Left renal pelvis (tissue), 4 donors: Measurements from ENCODE around the gene CDT1. TPM values are rescaled to one million over a fixed set of nuclear protein-coding genes. Genes with fewer than 3 reads are reported as not detected.
A peak's percentile ranks its signal among the peaks of the same experiment; 100 is the strongest.
"Not testable (repeated sequence)": the region's sequence is repeated elsewhere in the genome, so short reads cannot be mapped to it uniquely, and the experiment has no call there.

Experiments used
- DNase-seq, 4 donors: peaks; one replicate each; pipeline ENCODE4 v3.0.0-alpha.2; 2013; ENCODE audit warnings: low read depth in 4 of 4, low spot score in 3 of 4
- polyA plus RNA-seq, 4 donors: library from polyadenylated mRNA; unstranded; fragments of 120-200 nt; gene quantifications; one replicate each; pipeline ENCODE4 v1.2.1, GENCODE V29; 2013; ENCODE audit not compliant: insufficient read length in 4 of 4

CDT1 gene
- polyA plus RNA-seq, 4 donors = 9.8 to 20.9 (median 12.0) TPM

DNA sequence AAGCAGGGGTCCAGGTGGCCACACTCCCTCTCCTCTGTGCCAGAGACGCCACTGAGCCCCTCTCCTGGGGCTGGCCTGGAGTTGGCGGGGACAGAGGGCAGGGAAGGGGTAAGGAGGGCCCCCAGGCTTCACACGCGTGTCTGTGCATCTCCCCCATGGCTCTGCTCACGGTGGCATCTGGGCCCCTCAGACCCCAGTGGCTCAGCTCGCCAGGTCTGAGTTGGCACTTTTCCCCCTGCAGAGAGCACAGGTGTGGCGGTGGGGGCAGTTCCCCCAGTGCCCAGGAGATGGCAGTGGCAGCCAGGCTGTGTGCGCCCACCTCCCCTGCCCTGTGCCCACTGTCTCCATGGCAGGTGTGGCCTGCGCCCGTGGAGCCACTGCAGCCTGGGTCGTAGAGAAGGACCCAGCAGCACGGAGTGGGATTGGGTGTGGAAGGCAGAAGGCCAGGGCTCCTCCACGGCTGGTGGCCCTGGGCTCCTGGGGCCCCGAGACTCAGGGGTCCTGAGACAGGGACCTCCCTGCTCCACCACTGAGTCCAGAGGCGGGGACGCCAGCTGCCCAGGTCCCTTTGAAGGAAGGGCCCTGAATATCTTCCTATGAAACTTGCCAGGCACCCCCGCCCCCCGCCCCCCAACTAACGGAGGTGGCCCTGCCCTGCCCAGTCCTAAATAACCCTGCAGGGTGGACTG lies 12.5 kb downstream of the CDT1 start:
- no peak for DNase-seq

DNA sequence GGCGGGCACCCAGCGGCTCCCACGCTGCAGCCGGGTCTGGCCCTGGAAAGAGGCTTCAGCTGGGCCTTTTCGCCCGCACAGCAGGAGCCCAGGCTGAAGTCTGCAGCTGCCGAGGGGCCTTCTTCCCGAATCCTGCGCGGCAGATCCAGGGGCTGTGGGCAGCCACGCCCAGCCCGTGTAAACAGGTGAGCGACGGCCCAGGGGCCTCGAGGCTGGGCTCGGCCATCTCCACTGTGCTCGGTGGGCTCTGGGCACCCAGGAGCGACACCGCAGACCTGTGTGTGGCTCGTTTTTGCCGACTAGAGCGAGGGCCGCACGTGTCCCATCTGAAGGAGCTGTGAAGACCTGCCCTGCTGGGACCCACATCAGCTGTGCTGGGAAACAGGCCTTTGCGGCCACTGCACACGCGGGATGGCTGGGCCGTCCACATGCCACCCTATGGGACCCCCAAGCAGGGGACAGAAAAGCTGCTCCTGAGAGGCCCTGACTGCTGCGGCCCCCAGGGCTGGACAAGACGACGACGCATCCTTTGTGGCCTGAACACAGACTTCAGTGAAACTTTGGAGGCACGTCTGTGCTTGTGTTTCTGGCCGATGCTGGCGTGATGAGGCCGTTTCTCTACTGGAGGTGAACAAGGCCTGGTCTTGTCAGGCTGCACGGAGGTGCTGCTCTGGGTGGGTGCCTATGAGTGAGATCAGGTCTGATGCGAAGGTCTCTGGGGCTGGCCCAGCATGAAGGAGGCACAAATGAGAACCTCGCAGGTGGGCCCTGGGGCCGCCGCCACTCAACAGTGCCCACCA lies 13.3 kb downstream of the CDT1 start:
- no peak for DNase-seq

DNA sequence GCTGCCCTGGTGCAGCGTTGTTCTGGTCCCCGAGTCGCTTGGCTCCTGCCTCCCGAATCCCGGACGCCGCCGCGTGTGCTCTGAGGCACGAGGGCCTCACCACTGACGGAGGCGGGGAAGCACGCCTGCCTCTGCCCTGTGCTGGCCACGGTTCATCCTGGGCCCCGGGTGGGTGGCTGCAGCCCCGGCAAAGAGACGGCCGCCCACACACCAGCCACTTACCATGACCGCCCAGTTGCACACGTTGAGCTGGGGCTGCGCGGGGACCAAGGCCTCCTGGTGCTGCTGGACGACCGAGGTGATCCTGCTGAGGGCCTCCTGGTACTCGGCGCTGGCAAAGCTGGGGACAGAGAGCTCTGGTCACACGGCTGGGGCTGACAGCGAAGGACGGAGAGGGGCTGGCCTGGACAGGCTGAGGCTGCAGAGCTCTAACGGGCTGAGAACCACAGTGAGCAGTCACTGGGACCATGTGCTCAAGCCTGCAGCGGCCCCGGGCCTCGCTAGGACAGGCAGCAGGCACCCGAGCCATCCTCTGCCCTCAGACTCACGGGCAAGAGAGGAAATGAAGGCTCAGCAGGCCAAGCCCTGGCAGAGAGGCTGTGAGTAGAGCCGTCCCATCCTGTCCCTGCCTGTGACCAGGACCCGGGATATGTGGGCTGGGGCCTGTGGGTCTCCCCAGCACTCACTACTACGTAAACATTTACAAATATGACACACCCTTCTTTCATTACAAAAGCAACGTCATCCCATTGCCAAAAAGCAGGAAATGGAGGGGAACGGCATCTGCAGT lies 14.4 kb downstream of the CDT1 start:
- no peak for DNase-seq

DNA sequence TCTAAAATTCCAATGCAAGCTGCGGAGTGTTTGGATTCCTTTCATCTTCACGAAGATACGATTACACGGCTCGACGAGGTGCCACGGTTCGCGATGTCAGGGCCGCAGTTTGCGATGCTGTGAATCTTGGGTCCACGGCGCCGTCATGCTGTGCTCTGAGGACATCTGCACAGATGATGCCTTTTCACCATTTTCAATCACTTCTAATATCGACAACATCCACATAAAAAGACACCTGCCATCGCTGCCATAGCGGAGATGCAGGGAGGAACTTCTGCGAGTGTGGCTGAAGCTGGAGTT lies 14.9 kb downstream of the CDT1 start:
- no peak for DNase-seq

DNA sequence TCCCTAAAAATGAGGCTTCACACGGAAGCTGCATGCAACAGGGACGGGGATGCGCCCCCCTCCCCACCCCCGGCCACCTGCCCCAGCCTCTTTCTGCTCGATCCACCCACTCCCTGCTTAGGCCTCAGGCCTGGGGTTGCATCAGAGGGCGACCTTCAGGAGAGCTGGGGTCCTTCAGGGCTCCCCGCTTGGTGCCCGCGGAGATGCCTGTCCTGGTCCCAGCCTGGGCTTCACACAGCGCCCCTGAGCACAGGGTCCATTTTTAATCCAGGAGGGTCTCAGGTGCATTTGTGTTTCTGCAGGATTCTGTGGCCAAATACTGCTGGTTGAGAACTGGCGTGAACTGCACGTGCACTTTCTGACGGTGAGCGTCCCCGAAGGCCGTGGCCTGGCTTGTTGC lies 15.5 kb downstream of the CDT1 start:
- no peak for DNase-seq

DNA sequence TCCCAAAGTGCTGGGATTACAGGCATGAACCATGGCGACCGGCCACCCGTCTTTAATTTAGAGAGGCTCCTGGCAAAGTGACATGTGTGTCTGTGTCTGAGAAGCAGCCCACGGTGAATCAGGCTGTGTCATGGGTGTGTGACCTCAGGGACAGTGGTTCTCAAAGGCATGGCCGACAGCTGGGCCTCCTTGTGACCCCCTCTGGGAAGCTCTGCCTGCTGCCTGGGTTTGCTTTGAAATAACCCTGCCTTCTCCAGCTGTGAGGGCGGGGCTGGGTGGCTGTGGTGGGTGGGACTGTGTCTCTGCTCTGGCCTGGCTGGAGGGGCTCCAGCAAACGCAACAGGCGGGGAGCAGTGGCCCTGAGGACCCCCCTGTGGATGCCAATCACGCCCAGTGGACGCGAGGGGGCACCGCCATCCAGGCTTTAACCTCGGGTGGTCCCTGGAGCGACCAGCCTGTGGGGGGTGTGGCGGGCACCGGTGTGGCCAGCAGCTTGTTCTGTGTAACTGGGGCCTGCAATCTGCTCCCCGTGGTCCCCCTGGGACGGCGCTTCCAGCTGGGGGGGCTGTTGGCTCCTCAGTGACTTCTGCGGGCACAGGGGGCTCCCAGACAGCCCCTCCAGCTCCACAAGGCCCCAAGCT lies 16.9 kb downstream of the CDT1 start:
- DNase-seq = no peak

DNA sequence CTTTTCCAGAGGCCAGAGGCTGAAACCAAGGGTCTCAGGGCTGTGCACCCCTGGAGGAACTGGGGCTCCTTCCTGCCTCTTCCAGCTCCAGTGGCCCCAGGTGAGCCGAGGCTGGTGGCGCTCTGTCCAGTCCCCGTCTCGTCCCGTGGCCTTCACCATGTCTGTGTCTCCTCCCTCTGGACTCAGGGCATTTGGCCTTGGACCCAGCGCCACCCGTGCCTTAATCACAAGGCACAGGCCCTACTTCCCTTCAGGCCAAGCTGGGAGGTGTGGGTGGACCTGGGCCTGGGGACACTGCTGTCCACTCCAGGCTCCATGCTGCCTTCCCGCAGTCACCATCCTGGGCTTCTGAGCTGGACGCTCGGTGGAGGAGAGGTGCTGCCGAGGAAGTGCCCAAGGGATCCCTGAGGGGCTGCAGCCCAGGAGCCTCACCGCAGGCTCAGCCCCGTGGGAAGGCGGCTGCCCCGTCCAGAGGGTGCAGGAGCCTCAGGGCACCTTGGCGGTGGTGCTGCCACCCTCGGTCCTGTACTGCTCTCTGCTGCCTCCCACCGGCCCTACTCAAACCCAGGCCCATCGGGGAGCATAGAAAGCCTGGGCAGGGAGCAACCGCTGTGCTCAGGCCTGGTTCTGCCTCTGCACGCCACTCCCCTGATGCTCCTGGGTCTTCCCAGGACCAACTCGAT lies 17.7 kb downstream of the CDT1 start:
- DNase-seq = no peak

DNA sequence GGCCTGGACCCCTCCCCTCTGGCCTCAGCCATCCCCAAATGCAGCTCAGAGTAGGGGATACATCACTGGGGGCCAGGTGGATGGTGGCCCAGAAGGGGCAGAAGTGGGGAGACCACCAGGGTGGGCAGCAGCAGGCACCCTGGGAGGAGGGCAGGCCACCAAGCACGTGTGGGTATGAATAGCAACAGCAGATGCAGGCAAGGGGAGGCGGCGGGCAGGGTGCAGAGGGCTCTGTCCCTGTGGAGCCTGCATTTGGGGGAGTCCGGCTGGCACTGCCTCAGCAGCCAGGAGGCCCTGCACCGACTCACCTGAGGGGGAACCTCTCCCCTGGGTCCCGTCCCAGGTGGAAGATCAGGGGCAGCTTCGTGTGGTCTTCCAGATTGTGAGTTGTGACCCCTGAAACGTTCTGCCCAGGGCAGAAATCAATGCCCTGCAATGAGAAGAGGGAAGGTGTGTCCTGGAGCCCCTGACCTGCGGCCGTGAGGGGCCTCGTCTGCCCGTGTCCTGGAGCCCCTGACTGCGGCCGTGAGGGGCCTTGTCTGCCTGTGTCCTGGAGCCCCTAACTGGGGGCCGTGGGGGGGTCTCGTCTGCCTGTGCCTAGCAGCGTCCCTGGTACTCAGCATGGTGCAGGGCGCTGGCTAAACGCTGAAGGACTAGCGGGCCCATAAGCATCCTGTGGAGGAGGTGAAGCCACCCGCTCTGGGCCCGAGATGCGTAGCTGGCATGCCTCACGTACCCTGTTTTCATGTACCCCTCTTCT lies 18.9 kb downstream of the CDT1 start:
- DNase-seq = no peak

DNA sequence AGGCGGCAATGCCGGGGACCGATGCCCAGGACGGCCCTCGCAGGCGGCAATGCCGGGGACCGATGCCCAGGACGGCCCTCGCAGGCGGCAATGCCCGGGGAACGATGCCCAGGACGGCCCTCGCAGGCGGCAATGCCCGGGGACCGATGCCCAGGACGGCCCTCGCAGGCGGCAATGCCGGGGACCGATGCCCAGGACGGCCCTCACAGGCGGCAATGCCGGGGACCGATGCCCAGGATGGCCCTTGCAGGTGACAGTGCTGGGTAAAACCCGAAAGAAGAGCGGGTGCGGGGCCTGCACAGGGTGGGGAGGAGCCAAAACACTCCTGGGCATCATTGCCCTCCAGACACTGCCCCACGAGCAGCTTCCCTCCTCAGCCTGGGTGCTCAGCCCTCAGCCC lies 20.1 kb downstream of the CDT1 start:
- DNase-seq = not testable (repeated sequence)

DNA sequence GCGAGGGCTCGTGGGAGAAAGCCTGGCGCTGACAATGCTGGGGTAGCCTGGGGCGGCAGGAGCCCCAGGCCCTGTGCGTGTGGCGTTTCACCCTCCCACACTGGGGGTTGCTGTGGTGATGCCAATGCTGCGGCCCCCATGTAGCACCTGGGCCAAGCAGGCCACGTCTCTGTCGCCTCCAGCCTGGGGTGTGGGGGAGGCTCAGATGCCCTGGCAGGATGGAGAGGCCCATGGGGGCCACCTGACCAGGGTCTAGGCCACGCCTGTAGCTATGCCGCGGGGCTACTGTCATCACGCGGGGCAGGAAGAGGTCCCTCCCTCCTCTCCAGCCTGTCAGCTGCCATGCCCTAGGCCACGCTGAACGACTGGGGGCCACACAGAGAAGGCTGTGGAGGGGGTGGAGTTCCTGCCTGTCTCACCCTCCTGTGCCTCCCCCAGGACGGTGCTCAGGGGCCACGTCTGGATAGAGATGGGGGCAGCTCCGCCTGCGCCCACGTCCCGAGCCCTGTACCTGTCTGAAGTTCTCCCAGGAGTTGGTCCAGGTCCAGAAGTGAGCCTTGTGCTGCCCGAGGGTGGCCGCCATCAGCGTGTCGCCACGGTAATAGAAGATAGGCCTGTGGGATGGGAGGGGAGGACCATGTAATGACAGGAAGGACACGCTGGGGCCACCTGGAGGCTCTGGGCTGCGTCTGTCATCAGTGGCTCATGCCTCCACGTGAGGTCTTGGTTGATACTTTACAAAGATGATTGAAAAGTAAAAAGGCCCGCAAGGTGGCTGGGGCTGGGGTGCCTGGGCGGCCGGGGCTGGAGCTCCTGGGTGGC lies 20.9 kb downstream of the CDT1 start:
- no peak for DNase-seq

DNA sequence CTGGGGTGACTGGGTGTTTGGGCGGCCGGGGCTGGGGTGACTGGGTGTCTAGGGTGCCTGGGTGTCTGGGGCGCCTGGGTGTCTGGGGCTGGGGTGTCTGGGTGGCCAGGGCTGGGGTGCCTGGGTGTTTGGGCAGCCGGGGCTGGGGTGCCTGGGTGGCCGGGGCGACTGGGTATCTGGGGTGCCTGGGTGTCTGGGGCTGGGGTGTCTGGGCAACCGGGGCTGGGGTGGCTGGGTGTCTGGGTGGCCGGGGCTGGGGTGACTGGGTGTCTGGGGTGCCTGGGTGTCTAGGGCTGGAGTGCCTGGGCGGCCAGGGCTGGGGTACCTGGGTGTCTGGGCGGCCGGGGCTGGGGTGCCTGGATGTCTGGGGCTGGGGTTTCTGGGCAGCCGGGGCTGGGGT lies 21.6 kb downstream of the CDT1 start:
- no peak for DNase-seq

DNA sequence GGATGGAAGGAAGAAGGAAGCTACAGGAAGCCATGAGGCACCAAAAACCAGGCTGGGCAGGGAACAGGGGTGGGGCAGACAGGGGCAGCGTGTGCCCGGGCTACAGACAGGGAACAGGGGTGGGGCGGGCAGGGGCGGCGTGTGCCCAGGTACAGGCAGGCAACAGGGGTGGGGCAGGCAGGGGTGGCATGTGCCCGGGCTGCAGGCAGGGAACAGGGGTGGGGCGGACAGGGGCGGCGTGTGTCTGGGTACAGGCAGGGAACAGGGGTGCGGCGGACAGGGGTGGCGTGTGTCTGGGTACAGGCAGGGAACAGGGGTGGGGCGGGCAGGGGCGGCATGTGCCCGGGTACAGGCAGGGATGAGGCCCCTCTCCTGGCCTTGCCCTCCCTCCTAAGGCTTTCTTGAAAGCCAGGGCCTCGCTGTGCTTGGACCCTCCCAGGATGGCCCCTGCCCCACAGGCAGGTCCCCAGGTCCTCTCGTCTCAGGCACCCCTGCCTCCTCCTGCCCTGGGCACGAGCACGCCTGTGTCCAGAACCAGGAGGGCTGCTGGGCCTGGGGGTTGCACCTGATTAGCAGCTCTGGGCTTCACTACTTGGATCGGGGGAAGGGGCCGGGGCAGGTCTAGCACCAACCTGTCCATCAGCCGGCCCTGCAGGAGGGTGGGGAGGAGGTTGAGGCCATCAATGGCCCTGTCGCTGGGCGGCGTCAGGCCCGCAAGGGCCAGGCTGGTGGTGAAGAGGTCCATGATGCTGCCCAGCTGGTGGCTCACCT lies 22.7 kb downstream of the CDT1 start:
- no peak for DNase-seq

DNA sequence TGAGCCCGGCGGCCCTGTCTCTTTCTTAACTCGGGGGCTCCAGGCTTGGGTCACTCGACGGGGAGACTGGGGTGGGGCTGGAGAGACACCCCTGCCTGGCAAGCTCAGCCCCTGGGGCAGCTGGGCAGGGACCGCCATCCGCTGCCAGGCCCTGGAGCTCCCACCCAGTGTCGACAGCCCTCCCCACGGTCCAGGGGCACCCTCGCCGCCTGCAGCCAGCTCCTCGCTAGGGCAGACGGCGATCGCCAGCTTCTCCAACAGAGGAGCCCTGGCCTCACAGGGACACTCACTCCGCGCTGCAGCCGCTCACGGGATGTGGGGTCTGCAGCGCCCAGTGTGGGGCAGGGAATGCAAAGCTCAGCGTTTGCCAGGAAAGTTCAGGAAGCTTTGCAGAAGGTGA lies 24.1 kb downstream of the CDT1 start:
- DNase-seq = no peak

DNA sequence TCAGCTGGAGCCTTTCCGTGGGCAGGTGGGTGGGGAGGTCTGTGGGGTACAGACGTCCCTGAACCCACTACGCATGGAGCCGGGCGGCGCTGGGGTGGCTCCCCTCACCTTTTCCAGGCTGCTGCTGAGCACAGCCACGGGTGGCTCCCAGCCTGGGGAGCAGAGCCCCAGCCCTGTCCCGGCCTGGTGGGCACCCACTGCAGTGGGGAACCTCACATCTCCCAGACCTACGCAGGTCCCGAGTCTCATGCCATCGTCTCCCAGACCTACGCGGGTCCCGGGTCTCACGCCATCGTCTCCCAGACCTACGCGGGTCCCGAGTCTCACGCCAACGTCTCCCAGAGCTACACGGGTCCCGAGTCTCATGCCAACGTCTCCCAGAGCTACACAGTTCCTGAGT lies 25.1 kb downstream of the CDT1 start:
- DNase-seq = no peak

DNA sequence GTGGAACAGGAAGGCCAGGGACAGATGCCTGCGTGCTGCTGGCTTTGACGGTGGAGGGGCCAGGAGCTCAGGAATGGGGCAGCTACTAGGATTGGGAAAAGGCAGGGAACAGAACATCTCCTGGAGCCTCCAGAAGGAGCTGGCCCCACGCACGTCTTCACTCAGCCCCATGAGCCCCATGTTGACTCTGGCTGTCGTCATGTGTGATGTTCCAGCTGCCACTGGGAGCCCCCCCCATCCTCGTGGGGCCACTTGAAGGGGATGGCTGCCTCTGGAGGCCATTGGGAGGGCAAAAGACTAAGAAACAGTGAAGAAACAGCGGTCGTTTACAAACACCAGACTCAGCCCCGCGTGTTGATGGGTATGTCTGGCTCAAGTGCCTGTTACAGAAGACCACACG lies 26.7 kb downstream of the CDT1 start:
- DNase-seq = peak in 3 of 4 donors; percentile 41 to 62 (median 42)

DNA sequence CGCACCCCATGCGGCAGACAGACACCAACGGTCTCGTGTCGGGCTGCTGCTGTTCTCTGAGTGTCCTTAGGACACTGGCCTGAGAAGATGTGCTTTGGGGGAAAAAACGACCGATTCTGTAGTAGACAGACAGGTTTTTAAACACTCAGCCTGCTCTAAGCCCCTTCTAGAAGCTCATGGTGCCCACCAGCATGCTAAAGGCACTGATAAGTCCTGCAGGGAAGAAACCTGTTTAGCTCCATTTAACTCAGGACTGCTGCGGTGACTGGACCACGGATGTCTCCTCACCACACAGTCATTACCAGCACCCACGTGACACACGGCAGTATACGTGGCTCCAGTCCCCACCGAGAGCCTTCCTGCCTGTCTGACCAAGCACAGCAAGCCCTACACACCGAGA lies 27.2 kb downstream of the CDT1 start:
- no peak for DNase-seq

DNA sequence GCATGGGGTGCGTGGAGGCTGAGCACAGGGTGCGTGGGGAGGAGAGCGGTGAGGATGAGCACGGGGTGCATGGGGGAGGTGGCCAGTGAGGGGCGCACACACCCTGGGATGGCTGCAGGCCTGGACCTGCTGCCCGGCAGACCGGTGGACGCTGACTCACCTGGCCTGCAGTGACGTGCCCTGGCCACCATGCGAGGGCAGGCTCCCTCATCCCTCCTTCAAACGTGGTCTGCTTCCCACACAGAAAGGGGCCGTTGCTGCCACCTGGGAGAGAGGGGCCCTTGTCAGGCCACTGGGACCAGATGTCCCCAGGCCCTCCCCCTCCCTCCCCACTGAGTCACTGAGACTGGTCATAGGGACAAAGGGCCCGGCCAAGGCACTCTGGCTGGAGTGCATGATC lies 28.2 kb downstream of the CDT1 start:
- no peak for DNase-seq

DNA sequence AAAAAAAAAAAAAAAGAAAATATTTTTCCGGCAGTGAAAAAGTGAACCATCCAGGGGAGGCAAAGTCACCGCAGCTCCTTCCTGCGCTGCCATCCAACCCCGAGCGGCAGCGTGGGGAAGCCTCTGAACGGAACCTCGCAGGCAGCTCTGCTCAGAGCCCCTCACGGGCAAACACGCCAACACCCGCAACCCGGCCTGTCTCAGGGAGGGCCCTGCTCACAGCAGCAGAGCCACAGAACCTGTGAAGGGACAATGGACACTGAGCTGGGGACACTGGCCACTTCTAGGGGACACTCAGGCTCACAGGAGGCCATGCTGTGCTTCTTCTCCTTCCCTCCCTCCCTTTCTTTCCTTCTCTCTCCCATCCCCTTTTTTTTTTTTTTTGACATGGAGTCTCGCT lies 29.5 kb downstream of the CDT1 start:
- no peak for DNase-seq
